Mononuclear cell (primary cell): ENCODE measurements around the gene TERB2. TPM values are rescaled to one million over a fixed set of nuclear protein-coding genes. Genes with fewer than 3 reads are reported as not detected.
"Not testable (repeated sequence)": the region's sequence is repeated elsewhere in the genome, so short reads cannot be mapped to it uniquely, and the experiment has no call there.

Source experiments
- H3K27me3 ChIP-seq: 2 replicates; pipeline ENCODE4 v1.6.0; 2011; ENCODE audit warnings: low read length, control low read depth; ENCODE audit not compliant: insufficient read depth
- H3K4me1 ChIP-seq: 2 replicates; pipeline ENCODE4 v1.5.1; 2011; ENCODE audit warnings: mild to moderate bottlenecking, low read length, control low read depth; ENCODE audit not compliant: insufficient read depth
- H3K4me3 ChIP-seq: 2 replicates; pipeline ENCODE4 v1.5.1; 2011; ENCODE audit warnings: mild to moderate bottlenecking, low read length, moderate library complexity
- H3K9me3 ChIP-seq: 2 replicates; pipeline ENCODE4 v1.5.1; 2011; ENCODE audit warnings: low read depth, mild to moderate bottlenecking, control low read depth, low read length
- total RNA-seq: library from RNA; depleted of rRNA; stranded (reverse); fragments of >200 nt; gene quantifications from one replicate; pipeline ENCODE4 v1.2.3, GENCODE V29; 2012

Gene TERB2
- total RNA-seq, 1 donor = not detected

- not testable (repeated sequence) for H3K9me3 ChIP-seq, H3K4me3 ChIP-seq, H3K4me1 ChIP-seq, H3K27me3 ChIP-seq
These were observed 30.0 kb downstream of the TERB2 start for GRCh38 chr15:44986346-44987055.

- H3K4me1 ChIP-seq, H3K9me3 ChIP-seq, H3K27me3 ChIP-seq, H3K4me3 ChIP-seq: not testable (repeated sequence)
These were observed 31.2 kb downstream of the TERB2 start for GRCh38 chr15:44987711-44988110.

DNA sequence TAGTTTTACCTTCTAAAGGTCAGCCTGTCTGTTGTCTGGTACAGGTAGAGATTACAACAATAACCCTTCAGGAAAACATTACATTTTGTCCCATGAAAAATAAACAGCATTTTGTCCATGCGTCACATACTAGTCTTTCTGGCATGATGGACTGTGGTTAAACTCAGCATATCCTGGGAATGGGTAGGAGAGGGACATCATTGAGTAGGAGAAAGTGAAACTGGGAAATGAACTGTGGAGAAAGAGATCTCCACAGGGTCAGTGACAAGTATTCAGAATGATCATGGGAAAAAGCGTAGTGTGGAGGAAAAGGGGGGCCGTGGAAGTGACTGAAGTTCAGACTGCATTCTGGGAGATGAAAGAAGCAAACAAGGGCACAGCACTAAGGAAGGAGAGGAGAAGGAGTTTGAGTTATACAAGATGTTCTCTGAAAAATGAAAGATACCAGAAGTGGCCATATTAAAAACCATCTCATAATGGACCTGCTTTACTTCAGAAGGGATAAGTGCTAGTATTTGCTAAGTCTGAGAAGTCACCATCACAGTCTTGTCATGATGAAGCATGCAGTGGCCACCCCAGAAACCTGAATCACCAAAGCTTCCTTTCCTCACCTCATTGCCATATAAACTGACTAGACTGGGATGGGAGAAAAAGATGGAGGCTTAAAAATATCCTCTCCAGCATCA lies 31.8 kb downstream of the TERB2 start:
- H3K9me3 ChIP-seq, H3K27me3 ChIP-seq, H3K4me1 ChIP-seq, H3K4me3 ChIP-seq: not testable (repeated sequence)

- not testable (repeated sequence) for H3K4me3 ChIP-seq, H3K4me1 ChIP-seq, H3K27me3 ChIP-seq, H3K9me3 ChIP-seq
These were observed 32.4 kb downstream of the TERB2 start for GRCh38 chr15:44988870-44989219.

DNA sequence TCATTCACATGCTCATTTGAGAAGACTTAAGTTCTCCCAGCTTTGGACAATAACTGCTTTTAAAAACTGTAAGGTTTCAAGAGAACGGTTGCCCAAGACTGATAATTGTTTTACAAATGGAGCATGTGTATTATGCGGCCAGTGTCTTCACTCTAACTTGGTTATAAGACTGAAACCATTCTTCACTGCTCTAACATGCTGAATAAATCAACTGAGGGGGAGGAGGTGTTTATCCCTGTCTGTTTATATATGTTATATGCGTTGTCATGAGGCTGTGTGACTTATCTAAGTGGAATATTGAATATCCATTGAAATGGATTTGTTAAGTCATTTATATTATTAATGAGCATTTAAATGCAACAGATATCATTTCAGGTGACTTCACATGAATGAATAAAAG lies 41.1 kb downstream of the TERB2 start:
- H3K4me3 ChIP-seq, H3K4me1 ChIP-seq, H3K9me3 ChIP-seq, H3K27me3 ChIP-seq: not testable (repeated sequence)

DNA sequence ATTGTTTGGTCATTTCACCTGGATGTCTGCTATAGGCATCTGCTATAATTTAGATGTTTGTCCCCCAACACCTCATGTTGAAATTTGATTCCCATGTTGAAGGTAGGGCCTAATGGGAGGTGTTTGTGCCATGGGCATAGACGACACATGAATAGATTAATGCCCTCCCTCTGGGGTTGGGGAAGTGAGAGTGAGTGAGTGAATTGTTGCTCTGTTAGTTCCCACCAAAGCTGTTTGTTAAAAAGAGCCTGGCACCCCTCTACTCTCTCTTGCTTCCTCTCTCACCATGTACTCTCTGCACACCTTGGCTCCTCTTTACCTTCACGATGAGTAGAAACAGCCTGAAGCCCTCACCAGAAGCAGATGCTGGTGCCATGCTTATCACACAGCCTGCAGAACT lies 42.6 kb downstream of the TERB2 start:
- Histone ChIP-seq H3K27me3 (no peaks in the 10 kb centered on the region), H3K4me1 (no peaks in the 10 kb centered on the region)

GRCh38 chr15:45001180-45001579 lies 44.7 kb downstream of the TERB2 start:
- not testable (repeated sequence) for H3K4me3 ChIP-seq

More for the DNA sequence above, 42.6 kb downstream of the TERB2 start:
- Histone ChIP-seq H3K9me3 (no peaks in the 10 kb centered on the region), H3K4me3 (no peak overlapping the region)

DNA sequence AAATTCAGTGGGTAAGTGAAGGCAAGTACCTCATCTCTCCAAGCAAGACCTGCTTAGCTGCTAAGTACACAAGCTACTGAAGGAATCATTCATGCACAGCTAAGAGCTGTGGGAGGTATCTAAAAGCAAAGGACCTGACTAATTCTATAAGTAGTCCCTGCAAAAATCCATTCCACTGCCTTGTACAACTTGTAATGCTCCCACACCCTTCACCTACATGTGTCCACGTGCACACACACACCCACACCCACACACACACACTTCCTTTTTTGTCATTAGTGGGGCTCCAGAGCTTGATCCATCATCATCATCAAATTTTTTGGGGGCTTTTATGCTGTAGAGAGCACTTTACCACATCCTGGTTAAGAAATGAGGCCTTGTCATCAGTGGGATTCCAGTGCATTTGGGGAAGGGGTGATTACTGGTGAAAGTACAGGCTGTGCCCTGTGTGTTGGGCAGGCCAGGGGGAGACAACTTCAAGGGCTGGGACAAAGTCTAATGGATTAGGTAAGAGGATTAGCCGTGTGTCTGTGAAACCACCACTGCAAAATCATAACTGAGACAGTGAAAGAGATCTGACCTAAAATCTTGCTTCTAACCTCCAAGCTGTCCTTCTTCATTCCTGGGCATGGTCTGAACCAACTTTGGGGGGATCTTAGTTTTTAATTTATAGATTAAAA lies 47.4 kb downstream of the TERB2 start:
- H3K4me1 ChIP-seq, H3K27me3 ChIP-seq, H3K4me3 ChIP-seq, H3K9me3 ChIP-seq: not testable (repeated sequence)

More at GRCh38 chr15:45001180-45001579, 44.7 kb downstream of the TERB2 start:
- not testable (repeated sequence) for H3K9me3 ChIP-seq, H3K27me3 ChIP-seq, H3K4me1 ChIP-seq

DNA sequence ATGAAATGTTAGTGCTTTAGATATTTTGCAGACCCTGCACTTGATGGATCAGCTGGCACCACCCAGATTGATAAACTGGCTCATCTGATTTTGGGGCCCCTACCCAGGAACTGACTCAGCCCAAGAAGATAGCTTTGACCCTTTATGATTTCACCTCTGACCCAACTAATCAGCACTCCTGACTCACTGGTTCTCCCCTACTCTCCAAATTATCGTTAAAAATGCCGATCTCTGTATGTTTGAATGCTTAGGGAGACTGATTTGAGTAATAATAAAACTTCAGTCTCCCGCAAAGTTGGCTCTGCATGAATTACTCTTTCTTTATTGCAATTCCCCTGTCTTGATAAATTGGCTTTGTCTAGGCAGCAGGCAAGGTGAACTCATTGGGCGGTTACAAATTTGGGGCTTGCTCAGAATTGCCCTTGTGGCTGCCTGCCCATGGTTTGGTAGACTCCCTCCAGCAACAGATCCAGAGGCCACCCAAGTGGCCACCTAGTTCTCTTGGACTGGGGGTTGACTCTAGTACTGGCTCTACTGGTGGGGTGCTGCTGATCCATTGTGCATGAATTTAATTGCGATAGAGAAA lies 48.2 kb downstream of the TERB2 start:
- not testable (repeated sequence) for H3K4me3 ChIP-seq, H3K4me1 ChIP-seq, H3K27me3 ChIP-seq, H3K9me3 ChIP-seq

DNA sequence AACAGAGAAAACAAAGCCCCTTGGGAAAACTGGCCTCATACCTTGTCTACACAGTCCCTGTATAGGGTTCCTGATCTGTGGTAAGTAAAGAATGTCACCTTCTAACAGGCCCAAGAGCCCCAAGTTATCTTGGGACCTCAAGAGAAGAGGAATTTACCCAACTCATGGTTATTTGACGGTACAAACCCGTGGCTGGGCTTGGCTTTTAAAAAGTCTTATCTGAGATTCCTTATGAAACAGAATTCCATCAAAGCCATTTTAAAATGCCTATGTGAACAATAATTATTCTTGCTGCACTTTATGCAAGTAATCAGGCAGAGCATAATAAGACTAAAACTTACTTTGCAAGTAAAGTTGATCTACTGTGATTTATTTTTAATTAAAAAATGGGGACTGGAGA lies 52.6 kb downstream of the TERB2 start:
- Histone ChIP-seq H3K4me1 (no peaks in the 10 kb centered on the region), H3K27me3 (no peaks in the 10 kb centered on the region), H3K9me3 (no peaks in the 10 kb centered on the region), H3K4me3 (no peak overlapping the region)

- not testable (repeated sequence) for H3K4me3 ChIP-seq, H3K4me1 ChIP-seq, H3K9me3 ChIP-seq, H3K27me3 ChIP-seq
These were observed 58.6 kb downstream of the TERB2 start for GRCh38 chr15:45015114-45015513.

- not testable (repeated sequence) for H3K27me3 ChIP-seq, H3K4me3 ChIP-seq, H3K9me3 ChIP-seq
- H3K4me1 ChIP-seq = peaks cover 15% of the 10 kb centered on the region
These were observed 63.9 kb downstream of the TERB2 start for GRCh38 chr15:45020222-45020900.

- not testable (repeated sequence) for H3K4me3 ChIP-seq, H3K27me3 ChIP-seq, H3K9me3 ChIP-seq
- peaks cover 15% of the 10 kb centered on the region for H3K4me1 ChIP-seq
These were observed 64.4 kb downstream of the TERB2 start for GRCh38 chr15:45020901-45021259.

- Histone ChIP-seq H3K27me3 (peaks cover 2% of the 10 kb centered on the region), H3K4me1 (peaks cover 15% of the 10 kb centered on the region), H3K9me3 (no peaks in the 10 kb centered on the region), H3K4me3 (no peak overlapping the region)
These were observed 64.9 kb downstream of the TERB2 start for GRCh38 chr15:45021348-45021747.
